Osteoblast (primary cell): ENCODE measurements around the gene TUT1. TPM values are rescaled to one million over a fixed set of nuclear protein-coding genes. Genes with fewer than 3 reads are reported as not detected.
"Not testable (repeated sequence)": the region's sequence is repeated elsewhere in the genome, so short reads cannot be mapped to it uniquely, and the experiment has no call there.

Experiments
- DNase-seq: peaks from one replicate; pipeline ENCODE4 v3.0.0; 2011; ENCODE audit warnings: low spot score, mixed read lengths; ENCODE audit not compliant: insufficient read length; ENCODE audit errors: missing footprints
- H2AFZ ChIP-seq: 2 replicates; pipeline ENCODE4 v1.6.0; 2011; ENCODE audit warnings: mild to moderate bottlenecking, low read length
- H3K27ac ChIP-seq: 2 replicates; pipeline ENCODE4 v1.5.1; 2011; ENCODE audit warnings: mild to moderate bottlenecking, low read depth, low read length, moderate library complexity
- H3K27me3 ChIP-seq: 2 replicates; pipeline ENCODE4 v1.6.0; 2012; ENCODE audit warnings: mild to moderate bottlenecking, control low read depth, inconsistent platforms, low read length, moderate library complexity; ENCODE audit not compliant: insufficient read depth
- H3K36me3 ChIP-seq: 2 replicates; pipeline ENCODE4 v1.5.1; 2011; ENCODE audit warnings: mild to moderate bottlenecking, low read length, control low read depth, moderate library complexity; ENCODE audit not compliant: insufficient read depth
- H3K4me1 ChIP-seq: 2 replicates; pipeline ENCODE4 v1.5.1; 2011; ENCODE audit warnings: mild to moderate bottlenecking, low read length, control low read depth, moderate library complexity; ENCODE audit not compliant: insufficient read depth
- H3K4me2 ChIP-seq: 2 replicates; pipeline ENCODE4 v1.6.0; 2011; ENCODE audit warnings: mild to moderate bottlenecking, low read length; ENCODE audit not compliant: insufficient read depth
- H3K4me3 ChIP-seq: fragments of 200-600 bp; sonication (generic); 3 replicates; pipeline ENCODE4 v1.5.1; 2012; ENCODE audit warnings: mild to moderate bottlenecking, low read length, inconsistent platforms; ENCODE audit not compliant: insufficient read depth
- H3K79me2 ChIP-seq: 2 replicates; pipeline ENCODE4 v1.6.0; 2012; ENCODE audit warnings: mild to moderate bottlenecking, low read length, control low read depth, inconsistent platforms; ENCODE audit not compliant: insufficient read depth
- H3K9me3 ChIP-seq: 2 replicates; pipeline ENCODE4 v1.5.1; 2011; ENCODE audit warnings: low read depth, low read length, control low read depth
- H4K20me1 ChIP-seq: 2 replicates; pipeline ENCODE4 v1.6.0; 2012; ENCODE audit warnings: mild to moderate bottlenecking, low read length, control low read depth; ENCODE audit not compliant: insufficient read depth
- total RNA-seq: library from RNA; depleted of rRNA; stranded (reverse); fragments of >200 nt; gene quantifications from 2 replicates; pipeline ENCODE4 v1.2.3, GENCODE V29; 2012
- TF ChIP-seq, protein P1 (sequence below): IDR thresholded peaks from 2 replicates; pipeline ENCODE4 v1.5.1; 2011; ENCODE audit warnings: mild to moderate bottlenecking, low read depth, low read length, moderate library complexity; ENCODE audit errors: extremely low read depth

Gene TUT1
- total RNA-seq, 1 donor: 7.6 TPM

DNA sequence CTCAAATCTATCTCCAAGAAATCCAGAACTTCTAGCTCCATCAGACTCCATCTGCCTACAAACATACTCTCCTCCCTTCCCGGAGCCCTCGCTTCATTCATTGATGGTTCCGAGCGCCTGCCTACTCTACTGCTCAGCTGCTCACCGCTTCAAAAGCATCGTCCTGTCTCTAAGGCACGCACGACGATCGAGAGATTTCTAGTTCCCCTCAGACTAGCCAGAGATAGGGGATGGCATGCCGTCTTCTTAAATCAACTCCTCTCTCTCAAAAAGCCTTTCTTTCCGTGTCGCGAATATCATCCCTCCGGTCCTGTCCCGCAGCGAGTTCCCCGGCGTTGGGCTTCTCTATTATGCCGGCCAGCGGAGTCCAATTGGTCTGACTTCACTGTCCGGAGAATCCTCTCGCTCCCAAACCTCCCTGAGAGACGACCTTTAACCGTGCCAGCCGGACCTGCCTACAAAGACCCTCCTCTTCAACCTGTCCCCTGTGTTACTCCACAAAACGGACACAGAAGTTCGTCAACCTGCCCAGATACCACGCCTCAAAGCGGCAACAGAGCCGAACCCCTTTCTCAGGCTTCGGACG, 18.2 kb downstream of the TUT1 start:
- TF ChIP-seq, protein P1, sequence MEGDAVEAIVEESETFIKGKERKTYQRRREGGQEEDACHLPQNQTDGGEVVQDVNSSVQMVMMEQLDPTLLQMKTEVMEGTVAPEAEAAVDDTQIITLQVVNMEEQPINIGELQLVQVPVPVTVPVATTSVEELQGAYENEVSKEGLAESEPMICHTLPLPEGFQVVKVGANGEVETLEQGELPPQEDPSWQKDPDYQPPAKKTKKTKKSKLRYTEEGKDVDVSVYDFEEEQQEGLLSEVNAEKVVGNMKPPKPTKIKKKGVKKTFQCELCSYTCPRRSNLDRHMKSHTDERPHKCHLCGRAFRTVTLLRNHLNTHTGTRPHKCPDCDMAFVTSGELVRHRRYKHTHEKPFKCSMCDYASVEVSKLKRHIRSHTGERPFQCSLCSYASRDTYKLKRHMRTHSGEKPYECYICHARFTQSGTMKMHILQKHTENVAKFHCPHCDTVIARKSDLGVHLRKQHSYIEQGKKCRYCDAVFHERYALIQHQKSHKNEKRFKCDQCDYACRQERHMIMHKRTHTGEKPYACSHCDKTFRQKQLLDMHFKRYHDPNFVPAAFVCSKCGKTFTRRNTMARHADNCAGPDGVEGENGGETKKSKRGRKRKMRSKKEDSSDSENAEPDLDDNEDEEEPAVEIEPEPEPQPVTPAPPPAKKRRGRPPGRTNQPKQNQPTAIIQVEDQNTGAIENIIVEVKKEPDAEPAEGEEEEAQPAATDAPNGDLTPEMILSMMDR: no peak
- H3K4me2 ChIP-seq: peak overlapping the region; percentile 90
- no peaks in the 10 kb centered on the region for H3K27me3 ChIP-seq
- peak overlapping the region; percentile 93 for H3K4me3 ChIP-seq
- peaks cover 30% of the 10 kb centered on the region for H3K4me1 ChIP-seq
- DNase-seq: peak; percentile 71
- peaks cover 30% of the 10 kb centered on the region for H4K20me1 ChIP-seq
- peak overlapping the region; percentile 78 for H3K27ac ChIP-seq
- no peaks in the 10 kb centered on the region for H3K9me3 ChIP-seq
- peak overlapping the region; percentile 61 for H2AFZ ChIP-seq
- H3K36me3 ChIP-seq: peaks cover 52% of the 10 kb centered on the region
- peaks cover 76% of the 10 kb centered on the region for H3K79me2 ChIP-seq

DNA sequence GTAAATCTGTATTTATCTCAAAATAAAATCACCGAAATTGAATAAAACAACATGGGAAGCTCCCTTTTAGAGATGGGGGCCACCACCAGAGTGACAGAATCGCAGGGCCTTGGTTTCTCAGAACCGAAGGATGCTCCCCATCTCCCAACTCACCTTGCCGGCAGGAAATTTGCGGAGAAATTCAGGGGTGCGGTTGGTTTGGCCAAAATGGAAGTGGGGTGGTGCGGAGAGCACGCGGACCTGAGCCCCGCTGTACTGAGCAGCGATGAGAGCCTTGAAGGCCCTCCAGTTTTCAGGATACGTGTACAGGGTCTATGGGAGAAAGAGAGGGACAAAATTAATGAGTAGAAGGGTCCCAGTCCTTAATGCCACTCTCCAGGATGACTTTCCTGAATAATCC, 18.9 kb downstream of the TUT1 start:
- Histone ChIP-seq H3K27ac (peak overlapping the region; percentile 78), H4K20me1 (peaks cover 31% of the 10 kb centered on the region), H3K4me1 (peaks cover 30% of the 10 kb centered on the region)

DNA sequence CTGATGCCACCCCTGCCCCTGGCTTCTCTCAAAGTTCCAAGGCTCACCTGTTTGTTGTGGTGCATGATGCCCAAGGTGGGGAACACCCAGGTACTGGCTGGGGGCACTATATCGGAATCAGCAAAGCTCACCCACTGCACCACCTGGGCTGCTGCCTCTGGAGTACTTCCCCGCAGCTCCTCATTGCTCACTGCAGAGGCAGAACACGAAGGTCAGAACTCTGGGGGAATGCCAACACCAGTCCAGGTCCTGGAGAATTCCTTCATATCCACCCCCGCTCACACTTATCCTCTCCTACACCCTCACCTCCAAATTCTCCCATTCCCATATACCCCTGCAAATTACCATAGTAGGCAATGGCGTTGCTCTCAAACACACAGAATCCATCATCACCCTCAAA, 19.8 kb downstream of the TUT1 start:
- H2AFZ ChIP-seq, H3K9me3 ChIP-seq, H3K27me3 ChIP-seq, DNase-seq: not testable (repeated sequence)
- Histone ChIP-seq H3K36me3 (peaks cover 64% of the 10 kb centered on the region), H4K20me1 (peaks cover 34% of the 10 kb centered on the region), H3K4me2 (peak overlapping the region; percentile 90), H3K4me3 (peak overlapping the region; percentile 93), H3K4me1 (peaks cover 30% of the 10 kb centered on the region), H3K79me2 (peaks cover 91% of the 10 kb centered on the region), H3K27ac (peak overlapping the region; percentile 38)

More for the DNA sequence above, 18.9 kb downstream of the TUT1 start:
- peaks cover 55% of the 10 kb centered on the region for H3K36me3 ChIP-seq
- peak overlapping the region; percentile 93 for H3K4me3 ChIP-seq
- TF ChIP-seq, protein P1: no peak
- H2AFZ ChIP-seq: no peak overlapping the region
- H3K79me2 ChIP-seq: peaks cover 82% of the 10 kb centered on the region
- H3K9me3 ChIP-seq: no peaks in the 10 kb centered on the region
- no peak for DNase-seq
- no peaks in the 10 kb centered on the region for H3K27me3 ChIP-seq
- H3K4me2 ChIP-seq: peak overlapping the region; percentile 90

DNA sequence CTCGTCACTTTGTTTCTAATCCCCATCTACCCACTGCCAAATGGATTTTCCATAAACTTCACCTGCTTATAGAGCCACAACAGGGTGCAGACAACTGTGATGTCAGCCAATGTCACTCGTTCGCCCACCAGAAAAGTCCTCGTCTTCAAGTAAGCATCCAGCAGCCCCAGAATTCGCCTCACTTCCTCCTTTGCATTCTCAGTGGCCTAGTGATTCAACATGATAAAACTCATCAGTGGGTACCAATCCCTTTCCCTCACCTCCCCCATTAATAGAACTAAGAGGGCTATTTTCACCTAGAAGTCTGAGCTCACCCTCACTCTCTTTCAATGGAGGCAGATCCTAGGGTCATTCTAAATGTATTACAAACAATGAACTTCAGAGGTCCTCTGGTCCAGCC, 20.4 kb downstream of the TUT1 start:
- peaks cover 64% of the 10 kb centered on the region for H3K36me3 ChIP-seq
- peaks cover 34% of the 10 kb centered on the region for H4K20me1 ChIP-seq

DNA sequence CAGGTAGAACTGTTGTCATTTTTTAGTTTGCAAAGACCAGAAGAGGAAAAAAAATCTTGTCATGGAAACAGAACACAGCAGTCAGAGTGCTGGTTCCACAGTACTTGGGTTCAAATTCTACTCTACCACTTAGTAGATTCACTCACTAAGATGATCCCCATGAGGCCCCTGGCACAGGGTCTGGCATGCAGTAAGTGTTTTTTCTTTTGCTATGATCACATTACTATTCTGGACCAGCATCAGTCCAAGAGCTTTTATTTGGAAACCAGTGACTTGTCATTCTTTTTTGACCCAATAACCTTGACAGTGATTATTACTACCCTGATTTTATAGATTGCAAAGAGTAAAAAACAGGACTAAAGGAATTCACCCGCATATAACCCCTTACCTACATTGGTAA, 21.7 kb downstream of the TUT1 start:
- TF ChIP-seq, protein P1: no peak
- DNase-seq: peak; percentile 62
- H3K27ac ChIP-seq: no peak overlapping the region
- peaks cover 74% of the 10 kb centered on the region for H3K36me3 ChIP-seq
- no peak overlapping the region for H2AFZ ChIP-seq
- no peaks in the 10 kb centered on the region for H3K9me3 ChIP-seq
- no peak overlapping the region for H3K4me3 ChIP-seq
- no peaks in the 10 kb centered on the region for H3K27me3 ChIP-seq
- peaks cover 16% of the 10 kb centered on the region for H3K4me1 ChIP-seq
- no peak overlapping the region for H3K4me2 ChIP-seq
- peaks cover 43% of the 10 kb centered on the region for H4K20me1 ChIP-seq
- H3K79me2 ChIP-seq: peaks cover 94% of the 10 kb centered on the region

More for the DNA sequence above, 20.4 kb downstream of the TUT1 start:
- not testable (repeated sequence) for H3K27ac ChIP-seq, H3K9me3 ChIP-seq, H3K4me2 ChIP-seq, DNase-seq, H2AFZ ChIP-seq, H3K27me3 ChIP-seq, H3K4me3 ChIP-seq
- peaks cover 28% of the 10 kb centered on the region for H3K4me1 ChIP-seq
- H3K79me2 ChIP-seq: peaks cover 95% of the 10 kb centered on the region
